Ureter (tissue), 1 donor: Measurements from ENCODE around the gene VPS35. TPM values are rescaled to one million over a fixed set of nuclear protein-coding genes. Genes with fewer than 3 reads are reported as not detected.
A peak's percentile ranks its signal among the peaks of the same experiment; 100 is the strongest.
"Not testable (repeated sequence)": the region's sequence is repeated elsewhere in the genome, so short reads cannot be mapped to it uniquely, and the experiment has no call there.

Source experiments
- DNase-seq: peaks from one replicate; pipeline ENCODE4 v3.0.0-alpha.2; 2020; ENCODE audit warnings: low spot score
- total RNA-seq: library from RNA; stranded (reverse); gene quantifications from one replicate; pipeline ENCODE4 v1.2.4, GENCODE V29; 2023
- donor health status: DM: yes; HTN: yes; CAD: no.

VPS35 gene
- total RNA-seq, 1 donor from 2014 or later = 118 TPM

DNA sequence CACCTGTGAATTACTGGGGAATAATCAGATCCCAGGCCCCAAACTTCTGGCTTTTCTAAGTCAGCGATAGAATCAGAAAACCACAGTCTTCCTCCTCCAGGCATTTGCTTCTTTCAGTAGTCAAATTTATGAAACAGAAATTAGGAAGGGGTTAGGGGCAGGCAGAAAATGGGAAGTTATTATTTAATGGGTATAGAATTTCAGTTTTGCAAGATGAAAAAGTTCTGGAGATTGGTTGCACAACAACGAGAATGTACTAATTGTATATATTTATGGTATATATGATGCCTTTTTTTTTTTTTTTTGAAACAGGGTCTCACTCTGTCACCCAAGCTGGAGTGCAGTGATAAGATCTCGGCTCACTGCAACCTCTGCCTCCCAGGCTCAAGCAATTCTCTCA lies 23.9 kb upstream of the VPS35 start:
- DNase-seq = no peak

DNA sequence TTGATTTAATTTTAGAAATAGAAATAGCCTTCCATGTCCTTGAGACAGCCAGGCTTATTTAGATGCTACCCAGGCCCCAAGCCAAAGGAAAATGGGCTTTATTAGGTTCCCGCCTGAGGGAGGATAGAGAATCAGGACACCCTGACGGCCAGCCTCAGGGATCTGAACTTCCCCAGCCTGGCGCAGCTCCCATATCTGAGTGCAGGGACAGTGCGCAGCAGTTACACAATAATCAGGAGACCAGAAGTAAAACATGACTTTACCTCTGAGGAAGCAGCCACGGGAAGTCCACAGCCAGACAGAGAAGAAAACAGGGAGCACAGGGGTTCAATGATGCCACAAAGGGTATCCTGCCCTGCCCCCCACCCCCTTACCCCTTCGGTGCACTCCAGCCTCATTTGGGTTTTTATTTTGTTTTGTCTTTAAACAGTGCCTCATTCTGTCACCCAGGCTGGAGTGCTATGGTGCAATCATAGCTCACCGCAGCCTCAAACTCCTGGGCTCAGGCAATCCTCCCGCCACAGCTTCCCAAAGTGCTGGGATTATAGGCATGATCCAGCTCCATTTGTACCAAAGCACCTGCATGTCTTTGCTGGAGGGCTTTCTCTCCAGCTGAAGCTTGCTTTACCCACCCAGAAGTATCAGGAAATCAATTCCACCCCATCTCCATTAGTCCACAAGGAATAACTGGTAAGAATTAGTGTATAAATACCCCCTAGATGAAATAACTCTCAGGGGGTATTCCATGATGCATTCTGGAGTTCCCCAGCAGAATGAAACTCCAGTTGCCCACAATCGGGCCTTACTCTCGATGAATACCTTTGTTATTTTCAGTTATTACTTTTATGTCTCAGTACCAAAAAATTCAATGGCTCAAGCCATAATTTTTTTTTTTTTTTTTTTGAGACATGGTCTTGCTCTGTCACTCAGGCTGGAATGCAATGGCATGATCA lies 22.4 kb upstream of the VPS35 start:
- DNase-seq = no peak

DNA sequence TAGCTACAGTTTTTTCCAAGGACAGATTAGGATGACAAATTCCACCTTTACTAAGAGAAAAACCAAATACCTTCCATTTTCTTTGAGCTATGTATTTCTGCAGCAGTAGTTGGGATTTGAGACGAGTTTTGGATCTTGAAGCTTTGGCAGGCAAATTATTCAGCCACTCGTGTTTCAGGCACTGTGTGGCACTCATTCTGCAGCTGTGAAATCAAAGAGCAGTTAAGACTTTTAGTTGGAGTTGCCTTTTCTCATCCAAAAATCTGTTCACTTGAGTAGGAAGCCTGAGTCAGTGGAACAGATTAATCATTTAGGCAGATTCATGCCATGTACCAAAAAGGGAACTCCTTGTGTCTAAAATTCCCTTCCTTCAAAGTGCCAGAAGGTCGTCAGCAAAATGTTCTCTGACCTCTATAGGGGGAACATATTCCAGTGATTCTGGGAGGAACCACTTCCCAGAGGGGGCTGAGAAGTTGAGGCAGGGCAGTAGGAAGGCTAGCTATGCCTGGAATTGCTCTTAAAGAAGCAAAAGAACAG lies 20.6 kb upstream of the VPS35 start:
- no peak for DNase-seq

DNA sequence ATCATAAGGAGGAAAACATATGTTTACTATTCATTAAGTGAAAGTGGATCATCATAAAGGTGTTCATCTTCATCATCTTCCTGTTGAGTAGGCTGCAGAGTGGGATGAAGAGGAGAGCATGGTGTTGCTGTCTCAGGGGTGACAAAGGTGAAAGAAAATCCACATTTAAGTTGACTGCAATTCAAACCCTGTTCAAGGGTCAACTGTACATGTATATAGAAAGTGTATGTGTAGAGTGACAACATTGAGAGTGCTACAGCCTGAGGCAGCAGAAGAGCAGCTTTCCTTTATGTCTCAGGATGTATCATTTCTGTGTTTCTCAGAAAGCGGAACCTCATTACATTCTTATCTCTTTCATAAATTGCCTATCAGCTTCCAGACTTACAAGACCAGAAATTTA lies 17.7 kb upstream of the VPS35 start:
- no peak for DNase-seq

DNA sequence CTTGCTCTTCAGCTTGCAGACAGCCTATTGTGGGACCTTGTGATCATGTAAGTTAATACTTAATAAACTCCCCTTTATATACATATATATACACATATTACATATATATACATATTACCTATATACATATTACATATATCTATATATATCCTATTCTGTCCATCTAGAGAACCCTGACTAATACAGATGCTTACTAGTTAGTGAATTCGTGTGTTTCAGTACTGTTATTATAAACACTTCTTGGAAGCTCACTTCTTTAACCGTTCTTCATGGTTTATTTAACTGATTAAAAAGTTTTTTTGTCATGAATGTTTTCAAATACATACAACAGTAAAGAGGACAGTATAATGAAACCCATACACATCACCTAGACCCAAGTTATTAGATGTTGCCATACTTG lies 13.1 kb upstream of the VPS35 start:
- DNase-seq = no peak

DNA sequence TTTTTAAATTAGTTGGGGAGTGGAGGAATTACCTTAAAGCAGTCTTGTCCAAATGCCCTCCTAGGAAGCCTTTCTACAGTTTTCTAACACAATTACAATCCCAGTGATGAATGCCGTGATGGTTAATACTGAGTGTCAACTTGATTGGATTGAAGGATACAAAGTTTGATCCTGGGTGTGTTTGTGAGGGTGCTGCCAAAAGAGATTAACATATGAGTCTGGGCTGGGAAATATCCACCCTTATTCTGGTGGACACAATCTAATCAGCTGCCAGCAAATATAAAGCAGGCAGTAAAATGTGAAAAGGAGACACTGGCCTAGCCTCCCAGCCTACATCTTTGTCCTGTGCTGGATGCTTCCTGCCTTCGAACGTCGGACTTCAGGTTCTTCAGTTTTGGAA lies 12.6 kb upstream of the VPS35 start:
- DNase-seq = no peak

DNA sequence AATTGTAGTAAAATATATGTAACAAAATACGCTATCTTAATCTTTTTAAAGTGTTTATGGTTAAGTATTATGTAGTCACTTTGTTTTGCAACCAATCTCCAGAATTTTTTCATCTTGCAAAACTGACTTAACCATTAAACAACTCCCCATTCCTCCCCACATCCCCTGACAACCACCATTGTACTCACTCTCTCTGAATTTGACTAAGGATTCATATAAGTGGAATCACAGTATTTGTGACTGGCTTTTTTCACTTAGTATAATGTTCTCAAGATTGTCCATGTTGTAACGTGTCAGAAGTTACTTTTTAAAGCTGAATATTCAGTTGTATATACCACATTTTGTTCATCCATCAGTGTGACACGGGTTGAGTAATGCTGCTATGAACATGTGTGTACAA lies 11.1 kb upstream of the VPS35 start:
- no peak for DNase-seq

DNA sequence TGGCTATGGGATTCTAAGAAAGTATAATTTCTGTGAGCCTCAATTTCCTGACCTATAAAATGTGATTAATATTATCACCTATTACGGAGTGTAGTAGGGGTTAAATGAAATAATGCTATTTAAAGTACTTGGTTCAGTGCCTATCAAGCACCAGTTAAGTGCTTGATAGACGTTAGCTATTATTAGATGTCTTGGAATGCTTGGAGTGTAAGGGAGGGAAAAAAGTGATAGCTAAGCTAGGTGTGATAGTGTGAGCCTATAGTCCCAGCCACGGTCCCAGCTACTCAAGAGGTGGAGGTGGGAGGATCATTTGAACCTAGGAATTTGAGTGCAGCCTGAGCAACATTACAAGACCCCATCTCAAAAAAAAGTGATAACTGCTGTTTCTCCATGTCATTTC lies 8.0 kb upstream of the VPS35 start:
- no peak for DNase-seq

DNA sequence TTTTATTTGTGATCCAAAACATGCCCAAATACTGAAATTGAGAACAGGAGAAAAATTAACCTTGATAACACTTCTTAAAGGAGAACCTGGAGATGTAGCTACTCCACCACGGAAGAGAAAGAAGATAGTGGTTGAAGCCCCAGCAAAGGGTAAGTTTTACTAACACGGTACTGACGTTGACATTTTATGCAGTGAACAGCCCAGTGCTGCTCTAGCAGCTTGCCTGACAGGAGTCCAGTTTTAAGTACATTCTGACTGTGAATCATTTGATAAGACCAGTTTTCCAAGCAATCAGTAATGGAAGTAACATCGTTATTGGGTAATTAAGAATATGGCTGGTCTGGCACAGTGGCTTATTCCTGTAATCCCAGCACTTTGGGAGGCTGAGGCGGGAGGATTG lies 7.0 kb upstream of the VPS35 start:
- DNase-seq = no peak

DNA sequence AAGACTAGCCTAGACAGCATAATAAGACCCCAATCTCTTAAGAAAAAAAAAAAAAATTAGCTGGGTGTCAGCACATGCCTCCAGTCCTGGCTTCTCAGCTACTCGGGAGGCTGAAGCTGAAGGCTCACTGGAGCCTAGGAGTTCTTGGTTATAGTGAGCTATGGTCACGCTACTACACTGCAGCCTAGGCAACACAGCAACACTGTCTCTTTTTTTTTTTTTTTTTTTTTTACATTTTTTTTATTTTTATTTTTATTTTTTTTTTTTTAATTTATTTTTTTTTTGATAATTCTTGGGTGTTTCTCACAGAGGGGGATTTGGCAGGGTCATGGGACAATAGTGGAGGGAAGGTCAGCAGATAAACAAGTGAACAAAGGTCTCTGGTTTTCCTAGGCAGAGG lies 4.6 kb upstream of the VPS35 start:
- no peak for DNase-seq

DNA sequence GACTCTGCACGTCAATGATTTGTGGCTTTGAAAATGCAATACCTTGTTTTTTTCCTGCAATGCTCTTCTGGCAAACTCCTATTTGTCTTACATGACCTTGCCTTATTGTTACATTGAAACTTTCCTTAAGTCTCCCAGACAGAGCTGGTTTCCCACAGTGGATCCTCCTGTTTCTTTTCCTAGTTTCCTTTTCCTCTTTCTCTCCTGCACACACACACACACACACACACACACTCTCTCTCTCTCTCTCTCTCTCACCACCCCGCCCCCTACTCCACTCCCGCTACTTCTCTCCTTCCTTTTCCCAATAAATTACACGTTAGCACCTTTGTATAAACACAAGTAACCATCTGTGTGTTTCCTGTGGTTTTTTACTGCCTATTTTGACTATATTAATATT lies 2.7 kb upstream of the VPS35 start:
- DNase-seq = no peak

DNA sequence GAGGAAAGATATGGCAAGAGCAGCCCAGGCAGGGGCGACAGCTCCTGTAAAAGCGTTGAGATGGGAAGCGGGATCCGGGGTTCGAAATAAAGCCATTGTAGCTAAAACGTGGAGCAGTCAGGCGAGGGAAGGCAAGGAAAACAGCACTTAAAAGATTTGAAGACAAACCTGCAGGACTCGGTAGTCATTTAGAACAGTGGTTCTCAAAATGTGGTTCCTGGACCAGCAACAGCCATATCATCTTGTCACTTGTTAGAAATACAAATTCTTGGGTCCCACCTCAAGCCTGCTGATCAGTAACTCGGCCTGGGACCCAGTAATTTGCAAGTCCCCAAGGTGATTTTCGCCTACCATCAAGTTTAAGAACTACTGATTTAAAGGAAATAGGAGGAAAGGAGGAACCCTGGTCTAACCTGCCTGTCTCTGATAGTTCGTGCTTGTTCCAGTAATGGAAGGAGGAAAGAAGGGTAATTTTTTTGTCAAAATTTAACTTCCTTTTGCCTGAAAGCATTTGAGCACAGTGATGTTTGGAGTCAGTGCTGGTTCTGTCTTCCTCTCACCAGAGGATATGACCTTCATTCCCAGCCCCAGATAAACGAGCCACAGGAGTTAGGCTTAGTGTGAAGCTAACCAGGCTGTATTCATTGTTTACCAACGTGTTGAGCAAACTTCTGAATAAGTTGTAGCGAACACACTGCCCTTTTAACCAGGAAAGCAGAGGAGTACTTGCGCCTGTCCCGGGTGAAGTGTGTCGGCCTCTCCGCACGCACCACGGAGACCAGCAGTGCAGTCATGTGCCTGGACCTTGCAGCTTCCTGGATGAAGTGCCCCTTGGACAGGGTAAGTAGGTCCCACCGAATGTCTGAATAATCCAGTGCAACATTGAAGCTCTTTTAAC lies 1.6 kb upstream of the VPS35 start:
- no peak for DNase-seq

DNA sequence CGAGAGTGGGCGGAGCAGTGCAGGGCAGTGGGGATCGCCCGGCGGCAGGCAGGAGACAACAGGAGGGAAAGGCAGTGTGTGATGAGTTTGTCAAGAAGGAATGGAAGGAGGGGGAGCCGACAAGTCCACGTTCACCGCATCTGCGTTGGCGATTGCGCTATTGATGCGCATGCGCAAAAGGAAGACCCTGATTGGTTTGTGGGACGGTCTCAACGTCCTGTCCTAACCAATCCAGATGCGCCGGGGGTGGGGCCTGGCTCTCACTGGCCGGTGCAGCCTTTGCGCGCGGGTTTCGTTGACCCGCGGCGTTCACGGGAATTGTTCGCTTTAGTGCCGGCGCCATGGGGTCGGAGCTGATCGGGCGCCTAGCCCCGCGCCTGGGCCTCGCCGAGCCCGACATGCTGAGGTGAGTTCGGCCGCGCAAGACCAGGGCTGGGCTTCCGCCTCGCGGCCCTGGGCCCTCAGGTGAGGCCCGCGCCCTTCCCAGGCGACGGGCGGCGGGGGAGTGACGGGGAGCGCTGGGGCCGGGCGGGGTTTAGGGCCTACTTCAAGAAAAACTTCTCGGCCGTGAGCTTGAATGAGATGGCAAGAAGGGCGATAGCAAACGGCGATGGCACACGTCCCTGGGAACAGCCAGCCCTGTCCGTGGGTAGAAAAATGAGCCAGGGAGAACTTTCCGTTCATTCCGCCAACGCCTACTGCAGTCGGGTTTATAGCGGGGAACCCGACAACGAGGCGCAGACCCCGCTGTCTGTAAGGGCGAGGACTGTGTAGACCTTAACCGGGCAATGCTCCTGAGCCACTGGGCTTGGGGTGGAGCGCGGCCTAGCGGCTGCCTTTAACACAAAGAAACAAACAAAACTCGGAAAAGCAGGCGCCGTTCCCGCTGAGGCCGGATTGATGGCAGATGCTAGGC lies 645 bp upstream of the VPS35 start, which contains the start of gene ORC6:
TSS of gene ORC6 (plus strand) at position 295 of the 916 bp plus-strand sequence. CDS start at position 342, 47 bp downstream.
- peak; percentile 98 for DNase-seq

DNA sequence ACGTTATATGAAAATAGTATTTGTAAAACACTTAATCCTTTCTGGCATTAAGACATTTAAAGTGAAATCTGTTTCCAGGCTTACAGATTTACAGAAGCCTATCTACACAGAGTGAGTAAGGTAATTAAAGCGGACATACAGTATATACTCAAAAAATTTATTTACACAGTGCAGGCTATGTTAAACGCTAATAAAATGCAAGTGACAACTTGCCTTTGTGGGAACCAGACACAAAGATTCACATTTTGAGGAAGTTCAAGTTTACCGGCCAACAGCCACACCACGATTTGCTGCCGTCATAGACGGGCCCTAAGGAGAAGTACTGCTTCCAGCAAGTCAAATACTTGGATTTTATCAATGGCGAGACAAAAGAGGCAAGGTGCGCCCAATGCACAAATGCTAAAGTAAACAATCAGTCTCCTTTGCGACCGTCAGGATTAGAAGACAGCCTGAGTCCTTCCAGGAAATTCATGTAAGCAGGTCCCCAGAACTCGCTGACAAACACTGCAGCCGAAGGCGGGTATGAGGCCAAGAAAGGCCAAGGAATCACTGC lies 801 bp downstream of the VPS35 start:
- DNase-seq = peak; percentile 66

DNA sequence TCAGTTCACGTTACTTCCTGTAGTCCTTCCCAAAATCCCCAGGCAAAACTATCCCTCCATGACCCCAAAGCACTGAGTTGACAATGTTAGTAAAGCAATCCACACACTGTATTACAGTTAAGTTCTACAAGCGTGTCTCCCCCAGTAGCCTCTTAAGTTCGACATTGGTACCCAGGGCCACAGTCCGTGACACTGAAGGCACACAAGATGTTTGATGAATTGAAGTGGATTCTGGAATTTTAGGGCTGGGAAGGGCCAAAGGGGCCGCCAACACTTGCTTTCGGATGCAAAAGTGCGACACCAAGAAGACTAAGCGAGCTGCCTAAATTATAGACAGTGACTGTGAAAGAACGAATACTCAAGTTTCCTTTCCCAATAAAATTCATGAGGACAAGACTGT lies 1.5 kb downstream of the VPS35 start:
- DNase-seq = no peak

DNA sequence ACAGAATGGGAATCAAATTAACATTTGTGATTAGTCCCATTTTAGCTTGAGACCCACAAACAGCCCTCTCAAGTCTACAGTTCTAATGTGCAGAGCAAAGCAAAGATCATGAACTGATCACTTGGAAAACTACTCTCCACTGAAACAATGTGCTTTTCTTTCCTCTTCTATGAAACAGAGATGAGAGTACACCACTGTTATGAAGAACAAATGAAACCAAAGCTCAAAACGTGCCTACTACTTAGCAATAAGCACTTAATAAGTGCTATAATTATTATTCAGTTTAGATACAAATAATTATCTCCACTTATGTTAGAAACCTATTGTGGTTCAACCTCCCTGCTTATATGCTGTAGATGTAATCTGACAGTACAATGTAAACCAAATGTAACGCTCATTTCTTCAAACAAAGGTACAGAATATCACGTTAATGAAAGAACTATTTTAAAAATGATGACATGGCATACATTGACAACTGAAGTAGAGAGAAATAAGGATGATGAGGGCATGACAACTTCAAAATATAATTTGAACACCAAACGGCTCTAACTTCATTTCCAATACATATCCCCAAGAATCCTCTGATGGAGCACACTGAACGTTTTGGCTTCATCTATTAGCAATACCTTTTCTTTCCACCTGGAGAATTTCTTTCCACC lies 2.0 kb downstream of the VPS35 start:
- DNase-seq = no peak

DNA sequence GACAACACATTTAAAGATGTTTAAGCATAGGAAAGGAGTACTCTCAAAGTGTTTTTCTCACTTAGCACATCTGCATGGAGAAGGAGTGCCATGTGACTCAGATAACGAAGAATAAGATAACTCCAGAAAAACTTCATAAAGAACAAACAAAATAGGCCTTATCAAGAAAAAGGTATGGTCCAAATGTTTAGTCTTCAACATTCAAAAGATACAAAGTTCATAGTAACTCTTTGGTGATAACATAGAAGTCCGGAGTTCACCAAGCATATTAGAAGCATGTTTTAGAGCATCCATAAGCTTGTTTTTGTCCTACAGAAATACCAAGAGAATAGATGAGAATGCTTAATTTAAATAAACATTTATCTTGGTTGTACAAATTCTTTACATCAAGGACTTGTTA lies 7.1 kb downstream of the VPS35 start:
- DNase-seq = not testable (repeated sequence)

DNA sequence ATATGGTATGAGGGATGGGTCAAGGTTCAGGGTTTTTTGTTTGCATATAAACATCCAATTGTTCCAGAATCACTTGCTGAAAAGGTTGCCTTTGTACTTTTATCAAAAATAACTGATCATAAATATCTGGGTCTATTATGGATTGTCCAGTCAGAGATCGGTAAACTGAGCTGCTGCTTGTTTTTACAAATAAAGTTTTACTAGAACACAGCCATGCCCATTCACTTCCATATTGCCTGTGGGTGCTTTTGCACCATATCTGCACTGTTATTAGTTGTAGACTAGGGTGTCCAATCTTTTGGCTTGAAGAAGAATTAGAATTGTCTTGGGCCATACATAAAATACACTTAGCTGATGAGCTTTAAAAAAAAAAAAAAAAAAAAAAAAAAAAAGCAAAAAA lies 11.0 kb downstream of the VPS35 start:
- not testable (repeated sequence) for DNase-seq

DNA sequence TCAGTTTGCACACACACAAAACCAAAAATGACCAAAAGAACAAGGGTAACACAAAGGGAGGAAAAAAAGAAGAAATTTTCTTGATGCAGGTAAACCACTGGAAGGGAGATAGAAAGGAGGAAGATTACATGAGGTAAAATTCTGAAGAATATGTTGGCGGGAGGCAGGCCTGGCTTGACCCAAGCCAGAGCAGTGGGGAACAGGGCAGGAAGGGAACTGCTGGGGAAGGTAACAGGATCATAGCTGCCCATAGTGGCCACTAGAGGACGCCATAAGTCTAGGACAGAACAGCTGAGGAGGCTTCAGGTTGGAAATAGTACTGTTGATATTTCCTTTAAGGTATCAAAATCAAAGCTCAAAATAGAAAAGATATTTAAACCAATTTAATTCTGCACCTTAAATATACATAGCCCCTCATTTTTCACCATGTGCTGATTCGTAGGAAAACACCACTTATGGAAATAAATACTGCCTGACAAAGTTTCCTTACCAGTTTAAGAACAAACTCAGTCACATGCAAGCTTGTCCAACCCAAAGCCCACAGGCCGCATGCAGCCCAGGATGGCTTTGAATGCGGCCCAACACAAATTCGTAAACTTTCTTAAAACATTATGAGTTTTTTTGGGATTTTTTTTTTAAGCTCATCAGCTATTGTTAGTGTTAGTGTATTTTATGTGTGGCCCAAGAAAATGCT lies 15.5 kb downstream of the VPS35 start:
- DNase-seq = no peak

DNA sequence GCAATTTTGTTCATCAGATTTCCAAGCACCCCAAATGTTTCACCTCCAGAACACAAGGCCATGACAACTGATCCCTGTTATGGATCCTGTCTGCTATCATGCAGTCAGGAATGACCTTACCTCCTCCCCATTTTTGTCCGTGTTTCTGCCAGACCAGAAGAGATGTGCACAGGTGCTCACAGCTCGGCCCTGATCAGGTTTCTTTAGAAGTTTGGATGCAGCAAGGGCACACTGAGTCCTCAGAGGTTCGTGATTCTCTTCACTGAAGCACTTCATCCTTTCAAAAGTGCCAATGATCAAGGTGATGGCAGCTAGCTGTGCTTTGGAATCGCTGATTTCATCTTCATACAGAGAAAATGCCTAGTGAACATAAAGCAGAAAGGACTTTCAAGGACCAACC lies 26.9 kb downstream of the VPS35 start:
- no peak for DNase-seq
